ENCODE results near the gene UNC13B.
"Not testable (repeated sequence)": the region's sequence is repeated elsewhere in the genome, so short reads cannot be mapped to it uniquely, and the experiment has no call there.

The UNC13B gene

DNA sequence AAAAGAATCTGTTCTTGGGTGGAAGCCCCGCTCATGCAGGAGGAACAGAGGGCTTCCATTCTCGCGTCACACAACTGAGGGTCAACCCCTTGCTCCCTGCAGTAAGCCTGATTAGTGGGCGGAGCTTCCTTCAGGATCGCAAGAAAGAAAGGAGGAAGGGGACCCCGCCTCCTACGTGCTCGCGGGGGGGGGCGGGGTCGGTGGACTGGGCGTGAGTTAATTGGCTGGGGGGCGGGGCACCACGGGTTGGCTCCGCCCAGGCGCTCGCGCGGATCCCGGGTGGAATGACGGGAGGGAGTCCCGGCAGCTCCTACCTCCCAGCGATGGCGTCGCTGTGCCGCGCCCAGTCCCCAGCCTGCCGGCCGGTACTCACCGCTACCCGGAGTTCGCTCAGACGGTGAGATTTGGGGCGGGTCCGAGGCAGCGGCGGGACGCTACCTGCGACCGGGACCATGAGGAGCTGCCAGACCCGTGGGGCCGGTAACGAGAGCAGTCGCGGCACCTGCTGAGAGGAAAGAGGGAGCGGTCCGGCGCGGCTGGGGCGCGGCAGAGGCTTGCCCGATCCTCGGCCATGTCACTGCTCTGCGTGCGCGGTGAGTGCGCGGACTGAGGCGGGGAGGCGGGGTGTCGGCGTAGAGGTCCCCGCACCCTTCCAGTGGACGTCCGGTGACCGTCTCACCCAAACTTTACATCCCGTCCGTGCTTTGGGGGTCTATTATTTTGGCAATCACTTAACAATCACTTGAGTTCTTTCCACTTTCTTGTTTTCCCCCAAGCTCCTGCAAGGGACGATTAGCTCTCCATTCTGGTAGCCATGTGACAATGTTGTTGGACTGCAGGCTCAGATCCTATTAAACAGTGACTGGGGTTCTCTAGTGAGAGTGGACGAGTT lies at the start of gene UNC13B:
Gene UNC13B, plus strand, starts transcription at position 297 of the 892 bp plus-strand sequence. Its CDS starts 275 bp downstream, at position 572.
- DNase-seq (ENCODE audit: low read depth, low spot score) = peak; percentile 75

DNA sequence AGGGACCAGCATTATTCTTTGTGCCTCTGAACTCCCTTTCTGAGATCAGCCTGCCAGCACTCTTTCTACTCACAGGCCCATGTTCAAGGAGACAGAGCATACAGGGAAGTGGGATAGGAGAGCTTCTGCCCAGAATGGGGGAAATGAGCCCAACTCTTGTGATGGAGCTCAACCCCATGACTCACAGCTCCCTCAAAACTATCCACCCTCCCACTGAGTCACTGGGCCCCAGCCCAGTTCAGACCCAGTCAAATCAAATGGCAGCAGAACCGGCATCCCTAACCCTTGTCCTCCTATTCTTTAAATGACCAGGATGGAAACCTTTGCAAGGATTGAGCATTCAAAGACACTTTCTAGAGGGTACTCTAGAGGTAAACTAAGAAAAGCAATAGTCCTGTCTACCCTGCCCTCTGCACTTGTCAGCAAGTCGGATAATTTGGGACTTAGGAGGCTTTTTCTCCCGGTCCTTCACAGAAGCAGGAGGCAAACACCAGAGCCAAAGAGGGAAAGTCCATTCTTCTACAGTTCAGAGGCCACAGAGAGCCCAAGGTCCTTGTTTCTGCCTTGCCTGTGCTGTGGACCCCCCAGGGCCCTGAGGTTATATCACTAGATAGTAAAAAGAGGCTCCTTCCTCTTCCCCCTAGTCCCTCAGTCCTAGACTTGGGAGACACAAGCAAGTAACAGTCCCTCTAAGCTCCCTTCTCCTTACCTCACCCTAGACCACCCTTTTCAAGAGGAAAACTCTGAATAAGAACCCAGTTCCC lies 49.4 kb upstream of the UNC13B start:
- no peak for DNase-seq (ENCODE audit: low read depth, low spot score)

DNA sequence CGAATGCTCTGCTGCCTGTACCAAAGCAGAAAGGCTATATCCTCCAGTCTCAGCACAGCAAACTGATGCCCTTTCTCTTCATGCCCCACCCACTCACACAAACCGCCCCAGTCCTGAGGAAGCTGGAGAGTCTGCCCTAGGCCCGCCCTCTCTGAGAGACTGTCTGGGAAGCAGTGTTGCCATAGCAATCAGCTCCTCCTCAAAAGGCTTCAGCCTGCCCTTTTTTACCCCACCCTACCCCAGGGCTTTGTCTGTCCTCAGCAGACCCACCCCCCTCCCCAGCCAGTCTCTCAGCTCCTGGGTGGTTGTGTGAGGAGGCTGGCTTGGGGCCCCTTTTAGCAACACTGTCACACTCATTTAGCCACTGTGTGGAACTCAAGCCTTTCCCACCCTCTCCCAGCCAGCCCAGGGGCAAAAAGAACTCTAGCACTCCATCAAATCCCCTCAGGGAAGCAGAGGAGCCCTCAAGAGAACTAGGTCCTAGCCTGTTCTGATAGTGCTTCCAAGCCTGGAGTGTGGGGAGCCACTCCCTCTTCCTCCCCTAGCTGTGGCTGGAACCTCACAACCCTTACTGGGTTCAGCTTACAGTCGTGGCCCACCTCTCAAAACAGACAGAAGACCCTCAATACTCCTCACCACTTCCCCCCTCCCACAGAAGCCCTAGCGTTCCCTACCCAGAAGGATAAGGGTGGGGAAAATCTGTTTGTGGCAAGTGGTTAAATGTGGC lies 47.5 kb upstream of the UNC13B start:
- DNase-seq (ENCODE audit: low read depth, low spot score) = peak; percentile 70

GRCh38 chr9:35114840-35115628 lies 46.8 kb upstream of the UNC13B start:
- DNase-seq (ENCODE audit: low read depth, low spot score) = no peak

GRCh38 chr9:35115680-35116538 lies 45.9 kb upstream of the UNC13B start, which contains the start of gene ATOSB:
Gene ATOSB, minus strand, starts transcription at chr9:35115862. Its CDS starts 7,588 bp downstream, at chr9:35108274.
- DNase-seq (ENCODE audit: low read depth, low spot score) = peak; percentile 91

DNA sequence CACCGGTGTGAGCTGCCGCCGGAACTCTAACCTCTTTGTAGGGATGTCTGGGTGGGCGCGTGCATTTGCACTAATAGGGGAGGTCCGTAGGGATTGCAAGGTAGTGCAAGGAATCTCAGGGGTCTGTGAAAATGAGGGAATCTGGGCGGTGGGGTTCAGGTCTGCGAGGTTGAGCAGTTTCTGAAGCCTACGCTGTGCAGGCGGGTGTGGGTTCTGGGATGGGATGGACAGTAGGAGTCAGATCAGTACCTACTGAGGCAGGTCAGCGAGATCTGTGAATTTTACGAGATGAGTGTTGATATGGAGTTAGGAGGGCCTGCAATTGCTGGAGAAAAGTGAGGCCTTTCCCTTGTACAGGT lies 45.3 kb upstream of the UNC13B start:
- DNase-seq (ENCODE audit: low read depth, low spot score) = no peak

- DNase-seq (ENCODE audit: low read depth, low spot score) = peak; percentile 87
These were observed 44.8 kb upstream of the UNC13B start for GRCh38 chr9:35116898-35117551.

- DNase-seq (ENCODE audit: low read depth, low spot score) = no peak
These were observed 26.9 kb upstream of the UNC13B start for GRCh38 chr9:35134920-35135319.

- no peak for DNase-seq (ENCODE audit: low read depth, low spot score)
These were observed 25.8 kb upstream of the UNC13B start for GRCh38 chr9:35135988-35136387.

DNA sequence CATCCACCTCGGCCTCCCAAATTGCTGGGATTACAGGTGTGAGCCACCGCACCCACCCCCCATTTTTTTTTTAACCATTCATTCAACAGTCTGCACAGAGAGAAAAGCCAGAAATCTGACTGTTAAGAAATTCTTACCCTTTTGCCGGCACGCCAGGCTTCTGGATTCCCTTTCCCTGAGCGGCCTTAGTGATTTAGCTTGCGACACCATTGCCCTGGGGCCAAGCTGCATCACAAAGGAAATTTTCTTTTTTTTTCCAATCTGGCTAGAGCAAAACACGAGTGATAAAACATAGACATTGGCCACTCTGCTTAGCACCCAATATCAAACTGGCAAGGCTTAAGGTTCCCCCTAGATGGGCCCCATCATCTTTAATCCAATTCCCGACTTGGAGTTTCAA lies 24.9 kb upstream of the UNC13B start:
- DNase-seq (ENCODE audit: low read depth, low spot score) = no peak

GRCh38 chr9:35140093-35140492 lies 21.7 kb upstream of the UNC13B start:
- DNase-seq (ENCODE audit: low read depth, low spot score) = no peak

GRCh38 chr9:35142037-35142436 lies 19.8 kb upstream of the UNC13B start:
- DNase-seq (ENCODE audit: low read depth, low spot score) = no peak

DNA sequence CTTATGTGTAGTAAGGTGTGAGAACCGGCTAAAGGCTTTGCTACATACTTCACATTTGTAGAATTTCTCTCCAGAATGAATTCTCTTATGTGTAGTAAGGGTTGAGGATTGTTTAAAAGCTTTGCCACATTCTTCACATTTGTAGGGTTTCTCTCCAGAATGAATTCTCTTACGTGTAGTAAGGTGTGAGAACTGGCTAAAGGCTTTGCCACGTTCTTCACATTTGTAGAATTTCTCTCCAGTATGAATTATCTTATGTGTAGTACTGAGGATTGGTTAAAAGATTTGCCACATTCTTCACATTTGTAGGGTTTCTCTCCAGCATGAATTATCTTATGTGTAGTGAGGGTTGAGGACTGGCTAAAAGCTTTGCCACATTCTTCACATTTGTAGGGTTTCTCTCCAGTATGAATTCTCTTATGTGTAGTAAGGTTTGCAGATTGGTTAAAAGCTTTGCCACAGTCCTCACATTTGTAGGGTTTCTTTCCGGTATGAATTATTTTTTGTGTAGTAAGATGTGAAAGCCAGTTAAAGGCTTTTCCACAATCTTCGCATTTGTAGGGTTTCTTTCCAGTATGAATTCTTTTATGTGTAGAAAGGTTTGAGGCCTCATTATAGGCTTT lies 13.8 kb upstream of the UNC13B start:
- DNase-seq (ENCODE audit: low read depth, low spot score) = not testable (repeated sequence)

- DNase-seq (ENCODE audit: low read depth, low spot score) = no peak
These were observed 8.9 kb upstream of the UNC13B start for GRCh38 chr9:35152926-35153325.

DNA sequence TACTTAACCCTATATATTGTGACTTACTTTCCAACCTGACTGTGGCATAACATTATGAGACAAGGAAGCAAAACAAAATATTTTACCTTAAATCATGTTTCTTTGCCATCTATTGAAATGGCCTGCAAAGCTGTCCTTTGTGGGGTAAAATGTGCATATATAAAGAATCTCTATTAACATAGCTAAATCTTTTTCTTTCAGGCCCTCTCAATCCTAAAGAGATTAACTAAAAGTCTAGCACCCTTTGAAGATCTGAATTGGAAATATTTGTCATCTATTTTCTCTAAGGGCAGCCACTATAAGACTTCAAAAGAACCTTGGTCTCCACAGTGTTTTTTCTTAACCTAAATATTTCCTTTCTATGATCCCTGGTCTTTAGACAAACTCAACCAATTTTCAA lies 5.0 kb upstream of the UNC13B start:
- DNase-seq (ENCODE audit: low read depth, low spot score) = no peak

DNA sequence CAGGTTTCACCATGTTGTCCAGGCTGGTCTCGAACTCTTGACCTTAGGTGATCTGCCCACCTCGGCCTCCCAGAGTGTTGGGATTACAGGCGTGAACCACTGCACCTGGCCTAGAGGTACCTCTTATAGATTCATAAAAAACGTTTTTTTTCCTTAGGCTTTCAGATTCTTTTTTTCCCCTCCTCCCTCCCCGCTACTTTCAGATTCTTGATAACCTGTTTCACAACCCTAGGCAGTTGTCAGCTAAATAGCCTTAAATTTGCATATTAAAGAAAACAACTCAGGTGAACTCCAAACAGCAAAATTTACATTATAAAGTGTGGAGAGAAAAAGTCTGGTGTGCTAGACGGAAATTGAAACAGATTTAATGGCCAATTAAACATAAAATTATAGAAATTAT lies 4.0 kb upstream of the UNC13B start:
- DNase-seq (ENCODE audit: low read depth, low spot score) = not testable (repeated sequence)

GRCh38 chr9:35158501-35159280 lies 3.1 kb upstream of the UNC13B start:
- no peak for DNase-seq (ENCODE audit: low read depth, low spot score)

DNA sequence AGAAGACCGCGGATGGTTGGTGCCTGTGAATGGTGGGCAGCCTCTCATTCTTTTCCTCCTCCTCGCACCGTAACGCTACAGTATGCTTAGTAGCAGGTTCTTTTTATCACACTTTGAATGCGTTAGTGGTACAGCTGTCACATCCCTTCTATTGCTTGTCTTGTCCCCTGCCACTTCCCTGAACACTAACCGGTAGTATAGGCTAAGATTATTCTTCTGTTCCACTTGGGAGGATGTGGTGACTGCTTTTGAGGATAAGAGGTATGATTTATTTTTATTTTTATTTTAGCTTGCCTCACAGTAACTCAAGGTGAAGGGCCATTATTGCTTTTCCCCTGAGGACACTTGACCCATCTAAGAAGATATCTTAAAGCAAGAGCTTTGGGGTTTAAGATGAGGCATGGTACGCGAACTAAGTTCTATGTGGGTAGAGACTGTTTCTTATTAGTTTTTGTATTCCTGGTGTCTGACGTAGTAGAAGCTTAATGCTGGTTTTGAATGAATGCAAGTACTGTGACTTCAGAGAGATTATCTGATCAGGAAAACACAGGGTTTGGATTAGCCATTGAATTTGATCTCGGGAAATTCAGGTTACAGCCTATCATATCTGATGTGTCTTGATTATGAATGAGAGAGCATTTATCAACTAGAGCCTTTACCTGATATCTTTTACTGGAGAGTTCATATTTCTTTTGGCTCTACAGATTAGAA lies 951 bp downstream of the UNC13B start:
- no peak for DNase-seq (ENCODE audit: low read depth, low spot score)
